Stomach (tissue), 4 donors: ENCODE results near the gene DENND4A.

Experiments
- CTCF ChIP-seq, 7 experiments: fragments of 450-650 bp in 4 of 7; fragments of 200-600 bp in 3 of 7; sonication (generic) in 3 of 7; IDR thresholded peaks; one replicate each; pipeline ENCODE4 v1.5.1; 2016 to 2019; ENCODE audit warnings: antibody characterized with exemption in 7 of 7, control low read depth in 2 of 7, mild to moderate bottlenecking in 1 of 7
- POLR2A ChIP-seq, 4 donors: fragments of 450-650 bp; IDR thresholded peaks; one replicate each; pipeline ENCODE4 v1.6.1; 2016; ENCODE audit warnings: antibody characterized with exemption in 4 of 4, control low read depth in 2 of 4, mild to moderate bottlenecking in 1 of 4, moderate library complexity in 1 of 4

GRCh38 chr15:65695081-65695480 lies 97.0 kb downstream of the DENND4A start:
- TF ChIP-seq CTCF (IDR thresholded peaks at IDR 0.05) (no peak), POLR2A (IDR thresholded peaks at IDR 0.05) (no peak)
